HG02885 (cell line): ENCODE results near the gene ACTN3.
"Not testable (repeated sequence)": the region's sequence is repeated elsewhere in the genome, so short reads cannot be mapped to it uniquely, and the experiment has no call there.

Source experiments
- ATAC-seq: cut with Tn5 transposase; IDR thresholded peaks from one replicate; pipeline ENCODE4 v1.9.1; 2021; ENCODE audit warnings: mild to moderate bottlenecking; ENCODE audit not compliant: unreplicated experiment, poor library complexity

ACTN3 gene

DNA sequence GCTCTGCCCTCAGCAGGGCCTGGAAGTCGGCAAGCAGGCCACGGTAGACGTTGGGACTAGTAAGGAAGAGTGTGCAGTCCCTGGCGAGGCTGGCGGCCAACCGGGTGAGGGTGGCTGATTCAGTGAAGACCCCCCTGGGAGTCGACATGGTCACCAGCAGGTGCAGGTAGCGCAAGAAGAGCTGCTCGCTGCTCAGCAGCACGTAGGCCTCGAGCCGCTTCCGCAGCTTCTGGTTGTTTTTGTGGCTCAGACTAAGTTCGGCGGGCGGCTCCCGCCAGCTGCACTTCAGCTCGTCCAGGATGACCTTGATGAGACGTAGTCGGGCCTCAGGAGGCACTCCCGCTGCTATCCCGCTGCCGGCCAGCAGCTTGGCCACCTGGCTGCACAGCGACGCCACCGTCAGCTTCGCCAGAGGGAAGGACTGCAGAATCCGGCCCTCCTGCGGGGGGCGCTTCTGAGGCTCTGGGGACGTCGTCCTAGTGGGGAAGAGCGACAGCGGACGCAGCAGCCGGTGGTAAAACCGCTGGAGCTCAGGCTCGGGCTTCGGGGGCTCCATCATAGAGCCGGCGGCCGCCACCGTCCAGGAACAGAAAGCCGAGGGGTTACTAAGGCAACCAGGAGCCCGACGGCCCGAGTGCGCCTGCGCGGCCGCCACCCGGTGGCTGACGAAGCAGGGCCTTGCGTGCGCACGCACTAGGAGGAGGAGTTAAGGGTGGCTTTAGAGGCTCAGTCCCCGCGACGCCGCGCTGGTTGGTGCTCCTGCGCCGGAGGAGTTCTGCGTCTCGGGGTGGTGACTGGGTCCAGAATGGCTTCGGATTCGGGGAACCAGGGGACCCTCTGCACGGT lies 46.0 kb downstream of the ACTN3 start, which contains the start of the genes CCDC87 and CCS:
CCDC87 (minus strand) TSS at position 607 of the 846 bp plus-strand sequence; CDS start at position 559, 48 bp downstream.
CCS (plus strand) TSS at position 729 of the 846 bp plus-strand sequence; CDS start at position 806, 77 bp downstream.
- ATAC-seq = peak; percentile 95

DNA sequence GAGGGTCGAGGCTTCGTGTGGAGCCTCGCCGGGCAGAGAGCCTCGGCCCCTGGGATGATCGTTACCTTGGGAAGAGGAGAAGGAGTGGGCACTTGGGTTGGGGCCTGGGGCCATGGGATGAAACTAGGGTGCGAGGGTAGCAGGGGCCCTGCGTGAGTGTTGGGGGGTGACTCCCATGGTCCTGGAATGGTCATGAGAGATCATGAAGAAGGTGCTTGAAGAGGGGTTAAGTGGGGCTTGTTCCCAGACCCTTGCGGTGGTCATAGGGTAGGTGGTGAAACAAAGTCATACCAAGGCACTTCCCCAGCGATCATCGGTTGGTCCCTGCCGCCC lies 46.6 kb downstream of the ACTN3 start:
- no peak for ATAC-seq

DNA sequence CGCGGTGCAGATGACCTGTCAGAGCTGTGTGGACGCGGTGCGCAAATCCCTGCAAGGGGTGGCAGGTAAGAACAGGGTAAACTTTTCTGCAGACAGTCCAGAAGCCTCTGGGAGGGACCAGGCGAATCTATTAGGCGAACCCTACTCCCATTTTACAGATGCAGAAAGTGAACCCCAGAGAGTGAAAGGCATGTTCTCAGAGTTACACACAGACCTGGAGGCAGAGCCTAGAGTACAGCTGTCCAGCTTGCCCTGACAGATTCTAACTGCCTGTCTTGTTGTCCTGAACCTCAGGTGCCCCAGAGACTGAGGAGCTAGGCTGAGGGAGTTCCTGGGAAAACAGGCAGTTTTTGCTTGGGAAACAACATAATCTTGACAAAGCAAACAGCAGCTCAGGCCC lies 46.9 kb downstream of the ACTN3 start:
- no peak for ATAC-seq

DNA sequence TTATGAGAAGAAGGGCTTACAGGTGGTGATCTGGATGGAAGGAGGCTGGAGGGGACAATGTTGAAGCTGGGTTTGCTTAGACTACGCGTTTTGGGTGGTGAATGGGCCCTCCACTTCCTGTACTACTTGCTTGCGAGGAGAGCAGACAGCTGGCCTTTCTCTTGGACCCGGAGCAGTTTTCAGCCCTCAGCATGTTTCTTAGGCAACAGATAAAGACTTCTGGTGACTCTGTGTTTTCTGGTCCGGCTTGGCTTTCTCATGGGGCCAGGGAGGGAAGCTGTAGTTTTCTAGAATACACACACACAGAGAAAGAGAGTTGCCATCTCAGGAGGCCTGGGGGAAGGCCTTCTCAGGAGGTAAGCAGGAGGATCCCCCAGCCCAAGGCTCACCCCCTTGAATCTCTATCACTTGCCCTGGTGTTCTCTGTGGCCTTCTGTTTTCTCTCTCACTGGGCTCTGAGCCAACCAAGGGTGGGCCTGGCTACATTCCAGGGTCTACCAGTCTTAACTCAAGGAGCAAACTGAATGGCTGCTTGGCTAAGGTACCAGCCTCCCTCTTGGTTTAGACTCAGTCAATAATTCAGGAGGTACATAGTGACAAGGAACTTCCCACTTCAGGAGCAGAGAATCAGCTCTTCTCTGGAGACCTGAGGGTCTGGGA lies 48.7 kb downstream of the ACTN3 start:
- no peak for ATAC-seq

DNA sequence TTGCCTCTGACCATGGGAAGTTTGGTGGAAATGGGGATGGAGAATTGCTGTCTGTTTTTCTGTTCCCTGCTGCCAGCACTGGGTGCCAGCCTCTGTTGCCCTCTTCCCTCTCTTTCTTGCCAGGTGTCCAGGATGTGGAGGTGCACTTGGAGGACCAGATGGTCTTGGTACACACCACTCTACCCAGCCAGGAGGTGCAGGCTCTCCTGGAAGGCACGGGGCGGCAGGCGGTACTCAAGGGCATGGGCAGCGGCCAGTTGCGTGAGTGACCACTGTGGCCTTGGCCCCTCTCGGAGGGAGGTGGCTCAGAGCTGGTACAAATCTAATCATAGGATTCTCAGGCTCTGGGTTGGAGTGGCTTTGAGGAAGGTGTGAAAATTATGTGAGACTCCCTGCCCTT lies 52.3 kb downstream of the ACTN3 start:
- ATAC-seq = no peak

DNA sequence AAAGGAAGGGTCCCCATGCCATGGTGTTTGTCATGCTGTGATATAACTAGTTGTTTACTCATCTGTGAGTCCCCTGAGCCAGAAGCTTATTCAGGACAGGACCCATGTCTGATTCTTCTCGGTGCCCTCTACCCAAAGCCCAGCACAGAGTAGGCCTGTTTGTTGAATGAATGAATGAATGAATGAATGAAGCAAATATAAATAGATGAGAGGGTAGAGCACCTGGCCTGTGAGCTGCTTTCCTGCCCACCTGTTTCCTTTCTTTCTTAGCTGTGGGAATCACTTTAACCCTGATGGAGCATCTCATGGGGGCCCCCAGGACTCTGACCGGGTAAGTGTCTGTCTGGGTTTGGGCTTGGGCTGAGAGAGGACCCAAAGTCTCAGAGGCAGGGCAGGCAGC lies 53.5 kb downstream of the ACTN3 start:
- ATAC-seq = no peak

DNA sequence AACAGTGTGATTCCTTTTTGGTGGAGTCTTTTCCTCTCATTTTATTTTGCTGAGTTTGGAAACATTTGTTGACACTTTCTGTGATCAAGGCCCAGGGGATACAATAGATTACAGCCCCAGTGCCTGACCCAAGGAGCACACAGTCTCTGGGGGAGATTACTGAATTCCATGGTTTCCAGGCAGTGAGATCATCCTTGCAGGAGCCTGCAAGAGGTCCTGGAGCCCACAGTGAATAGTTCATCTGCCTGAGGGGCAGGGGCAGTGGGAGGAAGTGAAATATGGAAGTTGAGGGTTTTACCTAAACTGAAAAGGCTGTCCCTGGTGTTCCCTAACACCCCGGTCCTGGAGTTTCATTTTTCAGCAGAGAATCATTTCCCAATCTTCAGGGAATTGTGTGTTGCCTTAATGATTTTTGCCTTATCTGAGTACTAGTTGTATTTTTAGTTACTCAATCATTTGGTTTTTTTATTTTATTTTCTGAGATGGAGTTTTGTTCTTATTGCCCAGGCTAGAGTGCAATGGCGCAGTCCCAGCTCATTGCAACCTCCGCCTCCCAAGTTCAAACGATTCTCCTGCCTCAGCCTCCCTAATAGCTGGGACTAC lies 54.0 kb downstream of the ACTN3 start:
- no peak for ATAC-seq

DNA sequence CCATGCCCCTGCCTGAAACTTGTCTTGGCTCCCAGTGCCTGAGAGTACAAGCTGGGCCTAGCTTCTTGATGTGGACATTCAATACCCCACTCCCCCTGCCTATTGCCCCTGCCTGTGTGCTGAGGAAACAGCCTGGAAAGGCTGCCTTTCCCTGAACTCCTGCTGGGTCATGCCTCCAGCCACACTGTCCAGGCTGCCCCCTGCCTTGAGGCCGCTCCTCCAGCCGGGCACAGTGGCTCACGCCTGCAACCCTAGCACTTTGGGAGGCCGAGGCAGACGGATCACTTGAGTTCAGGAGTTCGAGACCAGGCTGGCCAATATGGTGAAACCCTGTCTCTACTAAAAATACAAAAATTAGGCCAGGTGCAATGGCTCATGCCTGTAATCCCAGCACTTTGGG lies 56.4 kb downstream of the ACTN3 start:
- no peak for ATAC-seq

DNA sequence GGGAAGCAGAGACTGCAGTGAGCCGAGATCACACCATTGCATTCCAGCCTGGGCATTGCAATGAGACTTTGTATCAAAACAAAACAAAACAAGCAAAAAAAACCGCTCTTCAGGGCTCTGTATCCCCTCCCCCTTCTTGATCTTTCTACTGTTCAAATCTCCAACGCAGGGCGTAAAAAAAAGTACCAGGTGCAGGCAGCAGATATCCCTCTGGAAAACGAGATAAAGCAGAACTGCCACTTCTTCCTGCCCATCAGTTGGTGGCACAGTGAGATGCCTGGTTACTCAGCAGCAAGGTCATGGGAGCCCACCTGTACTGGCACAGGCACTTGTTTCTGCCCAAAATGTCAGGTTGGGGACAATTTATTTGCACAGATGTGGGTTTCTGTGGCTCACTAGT lies 57.5 kb downstream of the ACTN3 start:
- ATAC-seq = no peak

DNA sequence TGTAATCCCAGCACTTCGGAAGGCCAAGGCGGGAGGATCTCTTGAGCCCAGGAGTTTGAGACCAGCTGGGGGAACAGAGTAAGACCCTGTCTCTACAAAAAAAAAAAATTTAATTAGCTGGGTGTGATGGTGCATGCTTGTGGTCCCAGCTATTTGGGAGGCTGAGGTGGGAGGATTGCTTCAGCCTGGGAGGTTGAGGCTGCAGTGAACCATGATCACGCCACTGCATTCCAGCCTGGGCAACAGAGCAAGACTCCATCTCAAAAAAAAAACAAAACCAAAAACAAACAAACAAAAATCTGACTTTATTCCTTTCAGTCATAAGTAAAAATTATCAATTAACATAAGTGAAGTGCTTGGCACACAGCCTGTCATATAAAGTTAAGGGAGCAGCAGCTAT lies 59.9 kb downstream of the ACTN3 start:
- not testable (repeated sequence) for ATAC-seq

DNA sequence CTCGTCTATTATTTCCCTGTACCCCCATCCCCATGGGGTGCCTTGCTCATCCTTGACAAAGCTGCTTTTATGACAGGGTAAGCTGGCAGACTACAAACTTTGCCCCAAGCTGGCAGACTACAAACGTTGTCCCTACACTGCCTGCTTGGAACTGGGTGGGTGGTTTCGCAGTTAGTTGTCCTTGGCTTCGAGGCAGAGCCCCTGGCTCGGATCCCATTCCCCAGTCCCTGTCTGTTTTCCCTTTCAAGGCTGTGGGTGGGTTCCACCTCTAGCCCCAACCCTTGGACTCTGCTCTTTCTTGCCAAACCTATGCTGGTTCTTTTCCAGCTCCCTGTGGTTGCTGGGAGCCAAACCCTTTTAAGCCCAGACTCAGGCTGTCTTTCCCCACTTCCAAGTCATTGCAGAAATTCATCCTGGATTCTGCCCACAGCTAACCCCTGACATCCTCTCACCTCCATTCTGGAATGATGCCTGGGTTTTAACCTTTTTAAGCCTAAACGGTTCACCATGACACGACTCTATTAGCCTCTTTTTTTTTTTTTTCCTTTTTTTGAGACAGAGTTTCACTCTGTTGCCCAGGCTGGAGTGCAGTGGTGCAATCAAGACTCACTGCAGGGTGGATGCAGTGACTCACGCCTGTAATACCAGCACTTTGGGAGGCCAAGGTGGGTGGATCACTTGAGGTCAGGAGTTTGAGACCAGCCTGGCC lies 60.6 kb downstream of the ACTN3 start:
- ATAC-seq = no peak

DNA sequence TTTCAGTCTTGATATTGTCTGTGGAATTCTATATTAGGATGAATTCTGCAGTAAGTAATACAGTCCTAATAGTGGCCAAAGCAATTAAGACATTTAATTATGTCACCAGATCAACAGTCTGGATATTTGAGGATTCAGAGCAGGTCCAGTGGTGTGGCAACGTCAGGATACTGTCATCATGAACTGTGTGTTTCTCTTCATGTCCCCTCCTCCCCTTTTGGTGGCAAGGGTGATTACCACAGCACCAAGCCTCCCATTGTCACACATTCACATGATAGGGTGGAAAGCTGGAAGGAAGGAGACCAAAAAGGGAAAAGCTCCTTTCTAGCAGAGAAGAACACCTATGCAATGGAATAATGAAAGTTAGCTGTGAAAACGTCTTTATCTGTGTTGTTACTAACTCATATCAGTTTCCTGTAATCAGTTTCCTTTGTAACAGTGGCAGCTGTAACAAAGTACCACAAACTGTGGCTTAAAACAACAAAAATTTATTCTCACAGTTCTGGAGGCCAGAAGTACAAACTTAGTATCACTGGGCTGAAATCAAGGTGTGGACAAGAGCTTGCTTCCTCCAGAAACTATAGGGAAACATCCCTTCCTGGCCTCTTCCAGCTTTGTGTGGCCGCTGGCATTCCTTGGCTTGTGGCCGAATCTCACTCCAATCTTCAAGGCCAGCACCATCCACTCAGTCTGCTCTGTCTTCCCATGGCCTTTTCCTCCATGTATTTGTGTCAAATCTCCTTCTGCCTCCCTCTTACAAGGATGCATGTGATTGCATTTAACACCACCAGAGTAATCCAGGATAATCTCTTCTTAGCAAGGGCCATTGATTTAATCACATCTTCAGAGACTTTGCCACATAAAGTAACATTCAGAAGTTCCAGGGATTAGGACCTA lies 63.3 kb downstream of the ACTN3 start:
- ATAC-seq = no peak

DNA sequence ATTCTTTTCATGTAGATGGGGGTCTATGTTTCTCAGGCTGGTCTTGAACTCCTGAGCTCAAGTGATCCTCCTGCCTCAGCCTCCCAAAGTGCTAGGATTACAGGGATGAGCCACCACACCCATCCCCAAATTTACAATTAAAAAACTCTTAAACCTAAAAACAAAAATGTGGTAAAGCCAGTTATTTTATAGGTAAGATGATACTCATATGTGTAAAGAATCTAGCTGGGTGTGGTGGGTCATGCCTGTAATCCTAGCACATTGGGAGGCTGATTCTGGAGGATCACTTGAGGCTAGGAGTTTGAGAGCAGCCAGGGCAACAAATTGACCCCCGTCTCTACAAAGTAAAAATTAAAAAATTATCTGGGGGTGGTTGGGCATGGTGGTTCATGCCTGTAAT lies 65.8 kb downstream of the ACTN3 start:
- no peak for ATAC-seq
